Neural cell (in vitro differentiated cells): Measurements from ENCODE around the gene RFX3. TPM values are rescaled to one million over a fixed set of nuclear protein-coding genes. Genes with fewer than 3 reads are reported as not detected.

Experiments
- H2AFZ ChIP-seq: fragments of 200-600, 300-800 bp; sonication (generic), shearing (Covaris generic); 2 replicates; pipeline ENCODE4 v1.6.0; 2014; ENCODE audit warnings: low read depth, mild to moderate bottlenecking, antibody characterized with exemption, low read length, moderate library complexity
- H3F3A ChIP-seq: fragments of 200-600 bp; shearing (Covaris generic); 2 replicates; pipeline ENCODE4 v1.6.1; 2016; ENCODE audit warnings: mild to moderate bottlenecking, moderate library complexity, mixed read lengths, antibody characterized with exemption, low read length; ENCODE audit not compliant: insufficient read depth, poor library complexity, severe bottlenecking
- H3K27ac ChIP-seq: fragments of 200-600, 300-800 bp; sonication (generic), shearing (Covaris generic); 2 replicates; pipeline ENCODE4 v1.5.1; 2014; ENCODE audit warnings: mild to moderate bottlenecking, low read length, moderate library complexity
- H3K27me3 ChIP-seq: fragments of 300-800, 200-600 bp; sonication (generic), shearing (Covaris generic); 2 replicates; pipeline ENCODE4 v1.6.0; 2014; ENCODE audit warnings: mild to moderate bottlenecking, low read depth, low read length, moderate library complexity; ENCODE audit not compliant: insufficient read depth
- H3K36me3 ChIP-seq: fragments of 300-800, 200-600 bp; sonication (generic), shearing (Covaris generic); 2 replicates; pipeline ENCODE4 v1.5.1; 2014; ENCODE audit warnings: mild to moderate bottlenecking, antibody characterized with exemption, low read length, moderate library complexity; ENCODE audit not compliant: insufficient read depth
- H3K4me2 ChIP-seq: fragments of 300-800, 200-600 bp; sonication (generic), shearing (Covaris generic); 2 replicates; pipeline ENCODE4 v1.6.0; 2014; ENCODE audit warnings: mild to moderate bottlenecking, low read length
- H3K4me3 ChIP-seq: fragments of 300-800, 200-600 bp; sonication (generic), shearing (Covaris generic); 2 replicates; pipeline ENCODE4 v1.5.1; 2014; ENCODE audit warnings: mild to moderate bottlenecking, low read length, moderate library complexity
- H3K79me2 ChIP-seq: fragments of 200-600 bp; shearing (Covaris generic); replicated peaks from 2 replicates; pipeline ENCODE4 v1.6.0; 2014; ENCODE audit warnings: mild to moderate bottlenecking, low read length, moderate library complexity; ENCODE audit not compliant: insufficient read depth
- H3K9ac ChIP-seq: fragments of 300-800, 200-600 bp; sonication (generic), shearing (Covaris generic); 2 replicates; pipeline ENCODE4 v1.6.1; 2016; ENCODE audit warnings: mild to moderate bottlenecking, low read length, mixed read lengths
- H3K9me2 ChIP-seq: fragments of 200-600 bp; shearing (Covaris generic); 2 replicates; pipeline ENCODE4 v1.6.1; 2016; ENCODE audit warnings: mild to moderate bottlenecking, low read length, mixed read lengths; ENCODE audit not compliant: insufficient read depth
- H3K9me3 ChIP-seq: fragments of 200-600, 300-800 bp; sonication (generic), shearing (Covaris generic); 2 replicates; pipeline ENCODE4 v1.6.1; 2016; ENCODE audit warnings: mild to moderate bottlenecking, mixed run types, low read length, moderate library complexity, mixed read lengths
- H4K20me1 ChIP-seq: fragments of 200-600 bp; shearing (Covaris generic); 2 replicates; pipeline ENCODE4 v1.6.1; 2016; ENCODE audit warnings: mild to moderate bottlenecking, mixed run types; ENCODE audit not compliant: insufficient read depth
- EP300 ChIP-seq: fragments of 450-650 bp; conservative IDR thresholded peaks from 2 replicates; pipeline ENCODE4 v1.6.1; 2014; ENCODE audit warnings: antibody characterized with exemption, mild to moderate bottlenecking, moderate library complexity; ENCODE audit not compliant: poor library complexity, severe bottlenecking
- EZH2 ChIP-seq: fragments of 200-600, 300-800 bp; shearing (Covaris generic), sonication (generic); IDR thresholded peaks from 2 replicates; pipeline ENCODE4 v1.6.1; 2014; ENCODE audit warnings: antibody characterized with exemption, low read length, borderline replicate concordance, mild to moderate bottlenecking; ENCODE audit not compliant: insufficient read depth, poor library complexity, severe bottlenecking
- MXI1 ChIP-seq: fragments of 450-650 bp; conservative IDR thresholded peaks from 2 replicates; pipeline ENCODE4 v1.6.1; 2014; ENCODE audit warnings: antibody characterized with exemption, mild to moderate bottlenecking; ENCODE audit not compliant: poor library complexity, severe bottlenecking
- POLR2AphosphoS5 ChIP-seq: IDR thresholded peaks from 2 replicates; pipeline ENCODE4 v1.6.1; 2012
- RAD21 ChIP-seq: fragments of 450-650 bp; conservative IDR thresholded peaks from 2 replicates; pipeline ENCODE4 v1.6.1; 2014; ENCODE audit warnings: antibody characterized with exemption, mild to moderate bottlenecking, moderate library complexity
- SMC3 ChIP-seq: fragments of 450-650 bp; conservative IDR thresholded peaks from 2 replicates; pipeline ENCODE4 v1.6.1; 2014; ENCODE audit warnings: antibody characterized with exemption, mild to moderate bottlenecking, moderate library complexity; ENCODE audit not compliant: poor library complexity
- TAF1 ChIP-seq: IDR thresholded peaks from 2 replicates; pipeline ENCODE4 v1.6.1; 2012; ENCODE audit warnings: low read depth
- polyA plus RNA-seq: library from polyadenylated mRNA; depleted of rRNA; stranded (reverse); fragments of >200 nt; gene quantifications from 2 replicates; pipeline ENCODE4 v1.2.3, GENCODE V29; 2014
- TF ChIP-seq, protein P1 (sequence below): fragments of 450-650 bp; IDR thresholded peaks from 2 replicates; pipeline ENCODE4 v1.5.1; 2014; ENCODE audit warnings: antibody characterized with exemption, mild to moderate bottlenecking, moderate library complexity; ENCODE audit not compliant: poor library complexity, severe bottlenecking
- TF ChIP-seq, protein P2 (sequence below): IDR thresholded peaks from 2 replicates; pipeline ENCODE4 v1.6.1; 2012; ENCODE audit warnings: borderline replicate concordance

Gene RFX3
- polyA plus RNA-seq, 1 donor from 2014 or later: 27.6 TPM

DNA sequence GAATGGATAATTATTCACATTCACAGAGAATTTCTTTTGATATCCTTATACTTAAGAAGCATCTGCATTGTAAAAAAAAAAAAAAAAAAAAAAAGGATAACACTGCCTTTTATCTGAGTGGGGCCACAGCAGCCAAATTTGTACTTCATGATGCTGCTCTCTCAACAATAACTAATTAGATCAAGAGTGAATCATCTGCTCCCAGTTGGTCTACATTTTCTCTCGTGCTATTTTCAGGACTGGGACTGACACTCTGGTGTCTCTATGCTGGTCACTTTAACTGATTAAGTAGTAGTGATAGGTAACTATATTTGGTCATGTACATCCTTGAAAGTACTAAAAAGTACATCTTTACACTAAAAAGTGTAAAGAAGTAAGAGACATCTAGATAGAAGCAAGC, 90.1 kb downstream of the RFX3 start:
- Histone ChIP-seq H3F3A (no peaks in the 10 kb centered on the region), H3K27me3 (no peaks in the 10 kb centered on the region), H3K79me2 (peaks cover 34% of the 10 kb centered on the region), H3K4me2 (no peak overlapping the region), H3K9ac (no peak overlapping the region), H3K4me3 (no peak overlapping the region), H4K20me1 (no peaks in the 10 kb centered on the region), H3K36me3 (no peaks in the 10 kb centered on the region), H2AFZ (no peak overlapping the region), H3K9me3 (no peaks in the 10 kb centered on the region), H3K9me2 (no peaks in the 10 kb centered on the region), H3K27ac (no peak overlapping the region)
- TF ChIP-seq POLR2AphosphoS5 (no peak), EP300 (no peak), TAF1 (no peak), MXI1 (no peak), RAD21 (no peak)

DNA sequence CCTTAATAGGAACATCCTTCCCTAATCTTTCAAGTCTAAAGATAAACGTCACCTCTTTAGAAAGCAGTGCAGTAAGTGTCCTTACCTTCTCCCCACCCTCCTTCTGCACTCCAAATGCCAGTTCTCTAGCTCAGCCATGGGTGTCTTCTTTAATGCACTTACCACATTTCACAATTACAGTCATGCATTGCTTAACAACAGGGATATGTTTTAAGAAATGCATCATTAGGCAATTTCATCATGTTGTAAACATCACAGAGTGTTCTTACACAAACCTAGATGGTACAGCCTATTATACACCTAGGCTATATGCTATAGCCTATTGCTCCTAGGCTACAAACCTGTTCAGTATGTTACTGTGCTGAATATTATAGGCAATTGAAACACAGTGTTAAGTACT, 91.2 kb downstream of the RFX3 start:
- H3K4me3 ChIP-seq: no peak overlapping the region
- no peak overlapping the region for H2AFZ ChIP-seq
- H3F3A ChIP-seq: no peaks in the 10 kb centered on the region
- TF ChIP-seq EP300 (no peak), POLR2AphosphoS5 (no peak), MXI1 (no peak), RAD21 (no peak), EZH2 (no peak), SMC3 (no peak), TAF1 (no peak)
- TF ChIP-seq, protein P1, sequence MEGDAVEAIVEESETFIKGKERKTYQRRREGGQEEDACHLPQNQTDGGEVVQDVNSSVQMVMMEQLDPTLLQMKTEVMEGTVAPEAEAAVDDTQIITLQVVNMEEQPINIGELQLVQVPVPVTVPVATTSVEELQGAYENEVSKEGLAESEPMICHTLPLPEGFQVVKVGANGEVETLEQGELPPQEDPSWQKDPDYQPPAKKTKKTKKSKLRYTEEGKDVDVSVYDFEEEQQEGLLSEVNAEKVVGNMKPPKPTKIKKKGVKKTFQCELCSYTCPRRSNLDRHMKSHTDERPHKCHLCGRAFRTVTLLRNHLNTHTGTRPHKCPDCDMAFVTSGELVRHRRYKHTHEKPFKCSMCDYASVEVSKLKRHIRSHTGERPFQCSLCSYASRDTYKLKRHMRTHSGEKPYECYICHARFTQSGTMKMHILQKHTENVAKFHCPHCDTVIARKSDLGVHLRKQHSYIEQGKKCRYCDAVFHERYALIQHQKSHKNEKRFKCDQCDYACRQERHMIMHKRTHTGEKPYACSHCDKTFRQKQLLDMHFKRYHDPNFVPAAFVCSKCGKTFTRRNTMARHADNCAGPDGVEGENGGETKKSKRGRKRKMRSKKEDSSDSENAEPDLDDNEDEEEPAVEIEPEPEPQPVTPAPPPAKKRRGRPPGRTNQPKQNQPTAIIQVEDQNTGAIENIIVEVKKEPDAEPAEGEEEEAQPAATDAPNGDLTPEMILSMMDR: no peak
- TF ChIP-seq, protein P2, sequence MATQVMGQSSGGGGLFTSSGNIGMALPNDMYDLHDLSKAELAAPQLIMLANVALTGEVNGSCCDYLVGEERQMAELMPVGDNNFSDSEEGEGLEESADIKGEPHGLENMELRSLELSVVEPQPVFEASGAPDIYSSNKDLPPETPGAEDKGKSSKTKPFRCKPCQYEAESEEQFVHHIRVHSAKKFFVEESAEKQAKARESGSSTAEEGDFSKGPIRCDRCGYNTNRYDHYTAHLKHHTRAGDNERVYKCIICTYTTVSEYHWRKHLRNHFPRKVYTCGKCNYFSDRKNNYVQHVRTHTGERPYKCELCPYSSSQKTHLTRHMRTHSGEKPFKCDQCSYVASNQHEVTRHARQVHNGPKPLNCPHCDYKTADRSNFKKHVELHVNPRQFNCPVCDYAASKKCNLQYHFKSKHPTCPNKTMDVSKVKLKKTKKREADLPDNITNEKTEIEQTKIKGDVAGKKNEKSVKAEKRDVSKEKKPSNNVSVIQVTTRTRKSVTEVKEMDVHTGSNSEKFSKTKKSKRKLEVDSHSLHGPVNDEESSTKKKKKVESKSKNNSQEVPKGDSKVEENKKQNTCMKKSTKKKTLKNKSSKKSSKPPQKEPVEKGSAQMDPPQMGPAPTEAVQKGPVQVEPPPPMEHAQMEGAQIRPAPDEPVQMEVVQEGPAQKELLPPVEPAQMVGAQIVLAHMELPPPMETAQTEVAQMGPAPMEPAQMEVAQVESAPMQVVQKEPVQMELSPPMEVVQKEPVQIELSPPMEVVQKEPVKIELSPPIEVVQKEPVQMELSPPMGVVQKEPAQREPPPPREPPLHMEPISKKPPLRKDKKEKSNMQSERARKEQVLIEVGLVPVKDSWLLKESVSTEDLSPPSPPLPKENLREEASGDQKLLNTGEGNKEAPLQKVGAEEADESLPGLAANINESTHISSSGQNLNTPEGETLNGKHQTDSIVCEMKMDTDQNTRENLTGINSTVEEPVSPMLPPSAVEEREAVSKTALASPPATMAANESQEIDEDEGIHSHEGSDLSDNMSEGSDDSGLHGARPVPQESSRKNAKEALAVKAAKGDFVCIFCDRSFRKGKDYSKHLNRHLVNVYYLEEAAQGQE: no peak
- peaks cover 29% of the 10 kb centered on the region for H3K79me2 ChIP-seq
- H3K27me3 ChIP-seq: no peaks in the 10 kb centered on the region
- no peak overlapping the region for H3K4me2 ChIP-seq
- no peaks in the 10 kb centered on the region for H4K20me1 ChIP-seq
- H3K9me2 ChIP-seq: no peaks in the 10 kb centered on the region
- H3K36me3 ChIP-seq: no peaks in the 10 kb centered on the region
- no peak overlapping the region for H3K9ac ChIP-seq
- H3K27ac ChIP-seq: no peak overlapping the region
- H3K9me3 ChIP-seq: no peaks in the 10 kb centered on the region

DNA sequence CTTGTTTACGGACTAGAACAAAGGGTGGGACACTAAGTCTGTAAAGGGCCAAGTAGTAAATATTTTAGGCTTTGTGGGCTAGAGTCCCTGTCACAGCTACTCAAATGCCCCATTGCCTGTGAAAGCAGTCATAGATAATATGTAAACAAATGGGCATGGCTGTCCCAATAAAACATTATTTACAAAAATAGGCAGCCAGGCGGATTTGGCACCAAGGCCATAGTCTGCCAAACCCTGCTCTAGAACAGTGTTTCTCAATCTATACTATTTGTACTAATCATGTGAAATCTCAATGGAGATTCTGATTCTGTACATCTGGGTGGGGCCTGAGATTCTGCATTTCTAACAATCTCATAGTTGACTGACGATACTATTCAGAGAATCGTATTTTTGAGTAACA, 92.0 kb downstream of the RFX3 start:
- Histone ChIP-seq H2AFZ (no peak overlapping the region), H3K36me3 (no peaks in the 10 kb centered on the region), H3K9ac (no peak overlapping the region), H3K79me2 (peaks cover 20% of the 10 kb centered on the region), H3K27me3 (no peaks in the 10 kb centered on the region), H3K27ac (no peak overlapping the region), H3K9me2 (no peaks in the 10 kb centered on the region), H3K9me3 (no peaks in the 10 kb centered on the region), H3K4me2 (no peak overlapping the region), H3F3A (no peaks in the 10 kb centered on the region), H3K4me3 (no peak overlapping the region), H4K20me1 (no peaks in the 10 kb centered on the region)
- no peak for TF ChIP-seq EP300
